ENCODE results near the gene SNAP29. TPM values are rescaled to one million over a fixed set of nuclear protein-coding genes. Genes with fewer than 3 reads are reported as not detected.
"Not testable (repeated sequence)": the region's sequence is repeated elsewhere in the genome, so short reads cannot be mapped to it uniquely, and the experiment has no call there.

The SNAP29 gene
- total RNA-seq, 2 donors from 2014 or later, result 23.2 to 29.2 TPM

GRCh38 chr22:20905415-20906386, 46.9 kb downstream of the SNAP29 start:
- Mint-ChIP-seq H3K36me3 (no peaks in the 10 kb centered on the region), H3K4me1 (ENCODE audit: low read depth in 2 of 2) (peaks cover 5 to 8% of the 10 kb centered on the region in 2 donors), H3K27me3 (no peaks in the 10 kb centered on the region), H3K27ac (peak overlapping the region in 1 of 2 donors; percentile 19), H3K4me3 (no peak overlapping the region), H3K9me3 (no peaks in the 10 kb centered on the region)
- DNase-seq (ENCODE audit: low spot score), result no peak
- no peak for ATAC-seq

GRCh38 chr22:20906387-20906767, 47.6 kb downstream of the SNAP29 start:
- DNase-seq (ENCODE audit: low spot score) (no peak), ATAC-seq (no peak)
- Mint-ChIP-seq H3K9me3 (no peaks in the 10 kb centered on the region), H3K27ac (no peak overlapping the region), H3K4me3 (no peak overlapping the region), H3K27me3 (no peaks in the 10 kb centered on the region), H3K36me3 (no peaks in the 10 kb centered on the region), H3K4me1 (ENCODE audit: low read depth in 2 of 2) (peaks cover 5 to 8% of the 10 kb centered on the region in 2 donors)

- not testable (repeated sequence) for DNase-seq (ENCODE audit: low spot score); H3K27me3 Mint-ChIP-seq; H3K4me3 Mint-ChIP-seq; H3K36me3 Mint-ChIP-seq; H3K9me3 Mint-ChIP-seq; H3K4me1 Mint-ChIP-seq (ENCODE audit: low read depth in 2 of 2); ATAC-seq
- peak overlapping the region in 1 of 2 donors; percentile 57 for H3K27ac Mint-ChIP-seq
Observed at GRCh38 chr22:20908717-20909116, 49.9 kb downstream of the SNAP29 start.

- H3K36me3 Mint-ChIP-seq, result no peaks in the 10 kb centered on the region
- ATAC-seq (peak in 1 of 2 donors; percentile 71), DNase-seq (ENCODE audit: low spot score) (no peak)
- H3K4me3 Mint-ChIP-seq, result peak overlapping the region; percentile 42
- peak overlapping the region in 1 of 2 donors; percentile 84 for H3K27ac Mint-ChIP-seq
- H3K4me1 Mint-ChIP-seq (ENCODE audit: low read depth in 2 of 2), result peaks cover 5 to 11% of the 10 kb centered on the region in 2 donors
- H3K27me3 Mint-ChIP-seq, result no peaks in the 10 kb centered on the region
- no peaks in the 10 kb centered on the region for H3K9me3 Mint-ChIP-seq
Observed at GRCh38 chr22:20909543-20910303, 50.9 kb downstream of the SNAP29 start.

GRCh38 chr22:20912494-20912893, 53.7 kb downstream of the SNAP29 start:
- H3K36me3 Mint-ChIP-seq, result no peaks in the 10 kb centered on the region
- no peaks in the 10 kb centered on the region for H3K9me3 Mint-ChIP-seq
- ATAC-seq, result no peak
- H3K27ac Mint-ChIP-seq, result no peak overlapping the region
- H3K4me1 Mint-ChIP-seq (ENCODE audit: low read depth in 2 of 2), result peaks cover 9 to 19% of the 10 kb centered on the region in 2 donors
- H3K27me3 Mint-ChIP-seq, result no peaks in the 10 kb centered on the region
- peak; percentile 1 for DNase-seq (ENCODE audit: low spot score)
- no peak overlapping the region for H3K4me3 Mint-ChIP-seq

GRCh38 chr22:20916916-20917810, 58.4 kb downstream of the SNAP29 start, which contains the start of gene CRKL:
Gene CRKL (plus strand): TSS chr22:20917407. CDS start chr22:20917935, 528 bp downstream.
- peak; percentile 99 for ATAC-seq
- DNase-seq (ENCODE audit: low spot score), result peak; percentile 99
- Mint-ChIP-seq H3K27me3 (no peaks in the 10 kb centered on the region), H3K9me3 (no peaks in the 10 kb centered on the region), H3K27ac (peak within 1 kb of the TSS; percentile 92 to 97), H3K4me1 (ENCODE audit: low read depth in 2 of 2) (peaks cover 34% of the 10 kb centered on the region in 2 donors), H3K36me3 (peaks cover 6% of the 10 kb centered on the region), H3K4me3 (peak within 1 kb of the TSS; percentile 87)

GRCh38 chr22:20918663-20919218, 59.9 kb downstream of the SNAP29 start:
- ATAC-seq, result no peak
- Mint-ChIP-seq H3K27me3 (no peaks in the 10 kb centered on the region), H3K36me3 (peaks cover 6% of the 10 kb centered on the region)

GRCh38 chr22:20919718-20920117, 60.9 kb downstream of the SNAP29 start:
- DNase-seq (ENCODE audit: low spot score), result no peak
- Mint-ChIP-seq H3K27me3 (no peaks in the 10 kb centered on the region), H3K27ac (peak overlapping the region; percentile 64 to 92), H3K4me1 (ENCODE audit: low read depth in 2 of 2) (peaks cover 38 to 39% of the 10 kb centered on the region in 2 donors), H3K4me3 (peak overlapping the region; percentile 87), H3K9me3 (no peaks in the 10 kb centered on the region), H3K36me3 (peaks cover 6% of the 10 kb centered on the region)
- no peak for ATAC-seq

More at GRCh38 chr22:20918663-20919218, 59.9 kb downstream of the SNAP29 start:
- no peak for DNase-seq (ENCODE audit: low spot score)
- H3K9me3 Mint-ChIP-seq, result no peaks in the 10 kb centered on the region
- H3K4me3 Mint-ChIP-seq, result peak overlapping the region; percentile 87
- peaks cover 38 to 39% of the 10 kb centered on the region in 2 donors for H3K4me1 Mint-ChIP-seq (ENCODE audit: low read depth in 2 of 2)
- H3K27ac Mint-ChIP-seq, result peak overlapping the region; percentile 64 to 92

- H3K27me3 Mint-ChIP-seq, result no peaks in the 10 kb centered on the region
- H3K4me3 Mint-ChIP-seq, result peak overlapping the region; percentile 87
- H3K27ac Mint-ChIP-seq, result peak overlapping the region; percentile 31 to 64
- no peak for DNase-seq (ENCODE audit: low spot score)
- H3K4me1 Mint-ChIP-seq (ENCODE audit: low read depth in 2 of 2), result peaks cover 41 to 46% of the 10 kb centered on the region in 2 donors
- no peak for ATAC-seq
- H3K36me3 Mint-ChIP-seq, result peaks cover 6% of the 10 kb centered on the region
- no peaks in the 10 kb centered on the region for H3K9me3 Mint-ChIP-seq
Observed at GRCh38 chr22:20920881-20921203, 62.0 kb downstream of the SNAP29 start.

GRCh38 chr22:20922141-20922751, 63.4 kb downstream of the SNAP29 start:
- Mint-ChIP-seq H3K4me3 (peak overlapping the region; percentile 46), H3K27ac (peak overlapping the region in 1 of 2 donors; percentile 40), H3K4me1 (ENCODE audit: low read depth in 2 of 2) (peaks cover 45% of the 10 kb centered on the region in 2 donors), H3K9me3 (no peaks in the 10 kb centered on the region), H3K27me3 (no peaks in the 10 kb centered on the region), H3K36me3 (peaks cover 6% of the 10 kb centered on the region)
- DNase-seq (ENCODE audit: low spot score) (no peak), ATAC-seq (no peak)

- Mint-ChIP-seq H3K4me3 (no peak overlapping the region), H3K9me3 (no peaks in the 10 kb centered on the region), H3K27ac (no peak overlapping the region), H3K36me3 (no peaks in the 10 kb centered on the region), H3K27me3 (no peaks in the 10 kb centered on the region), H3K4me1 (ENCODE audit: low read depth in 2 of 2) (peaks cover 38 to 49% of the 10 kb centered on the region in 2 donors)
- DNase-seq (ENCODE audit: low spot score) (no peak), ATAC-seq (no peak)
Observed at GRCh38 chr22:20926243-20926642, 67.4 kb downstream of the SNAP29 start.

GRCh38 chr22:20927940-20928572, 69.2 kb downstream of the SNAP29 start:
- H3K27me3 Mint-ChIP-seq, result no peaks in the 10 kb centered on the region
- DNase-seq (ENCODE audit: low spot score) (no peak), ATAC-seq (no peak)
- H3K4me3 Mint-ChIP-seq, result no peak overlapping the region
- H3K27ac Mint-ChIP-seq, result no peak overlapping the region
- H3K4me1 Mint-ChIP-seq (ENCODE audit: low read depth in 2 of 2), result peaks cover 32 to 51% of the 10 kb centered on the region in 2 donors
- no peaks in the 10 kb centered on the region for H3K36me3 Mint-ChIP-seq
- no peaks in the 10 kb centered on the region for H3K9me3 Mint-ChIP-seq

Measured in natural killer cell treated with Interleukin-12 subunit alpha and Interleukin-12 subunit beta and Interleukin-15 and Interleukin-18, amount 100 ng/mL, for 72 hours (primary cell).